GM19467 (cell line): ENCODE results near the gene SLC9A5.

Source experiments
- ATAC-seq: cut with Tn5 transposase; IDR thresholded peaks from one replicate; pipeline ENCODE4 v1.9.1; 2021; ENCODE audit warnings: mild to moderate bottlenecking, moderate library complexity; ENCODE audit not compliant: unreplicated experiment

SLC9A5 gene

DNA sequence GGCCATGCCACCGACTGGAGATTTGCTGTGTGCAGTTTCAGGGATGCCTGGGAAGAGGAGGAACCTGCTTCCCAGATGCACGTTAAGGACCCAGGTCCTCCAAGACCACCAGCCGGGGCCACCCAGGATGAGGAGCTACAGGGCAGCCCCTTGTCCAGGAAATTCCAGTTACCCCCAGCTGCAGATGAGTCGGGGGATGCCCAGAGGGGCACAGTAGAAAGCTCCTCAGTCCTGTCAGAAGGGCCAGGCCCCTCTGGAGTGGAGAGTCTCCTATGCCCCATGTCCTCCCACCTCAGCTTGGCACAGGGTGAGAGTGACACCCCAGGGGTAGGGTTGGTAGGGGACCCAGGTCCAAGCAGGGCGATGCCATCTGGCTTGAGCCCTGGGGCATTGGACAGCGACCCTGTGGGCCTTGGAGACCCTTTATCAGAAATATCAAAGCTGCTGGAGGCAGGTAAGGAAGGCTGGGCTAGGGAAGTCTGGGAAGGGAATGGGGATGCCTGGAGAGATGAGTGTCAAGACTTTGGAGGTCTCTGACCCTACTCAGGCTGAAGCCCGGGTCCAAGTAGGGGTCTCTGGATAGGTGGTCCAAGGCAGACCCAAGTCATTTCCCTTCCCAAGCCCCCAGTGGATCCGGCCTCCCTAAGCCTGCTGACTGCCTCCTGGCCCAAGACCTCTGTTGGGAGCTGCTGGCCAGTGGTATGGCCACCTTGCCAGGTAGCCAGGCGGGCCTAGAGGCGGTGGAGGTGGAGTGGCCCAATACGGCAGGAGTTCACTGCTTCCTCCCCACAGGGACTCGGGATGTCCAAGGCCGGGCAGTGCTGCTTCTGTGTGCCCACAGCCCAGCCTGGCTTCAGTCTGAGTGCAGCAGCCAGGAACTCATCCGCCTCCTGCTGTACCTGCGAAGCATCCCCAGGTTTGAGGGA, 31.6 kb downstream of the SLC9A5 start:
- no peak for ATAC-seq

DNA sequence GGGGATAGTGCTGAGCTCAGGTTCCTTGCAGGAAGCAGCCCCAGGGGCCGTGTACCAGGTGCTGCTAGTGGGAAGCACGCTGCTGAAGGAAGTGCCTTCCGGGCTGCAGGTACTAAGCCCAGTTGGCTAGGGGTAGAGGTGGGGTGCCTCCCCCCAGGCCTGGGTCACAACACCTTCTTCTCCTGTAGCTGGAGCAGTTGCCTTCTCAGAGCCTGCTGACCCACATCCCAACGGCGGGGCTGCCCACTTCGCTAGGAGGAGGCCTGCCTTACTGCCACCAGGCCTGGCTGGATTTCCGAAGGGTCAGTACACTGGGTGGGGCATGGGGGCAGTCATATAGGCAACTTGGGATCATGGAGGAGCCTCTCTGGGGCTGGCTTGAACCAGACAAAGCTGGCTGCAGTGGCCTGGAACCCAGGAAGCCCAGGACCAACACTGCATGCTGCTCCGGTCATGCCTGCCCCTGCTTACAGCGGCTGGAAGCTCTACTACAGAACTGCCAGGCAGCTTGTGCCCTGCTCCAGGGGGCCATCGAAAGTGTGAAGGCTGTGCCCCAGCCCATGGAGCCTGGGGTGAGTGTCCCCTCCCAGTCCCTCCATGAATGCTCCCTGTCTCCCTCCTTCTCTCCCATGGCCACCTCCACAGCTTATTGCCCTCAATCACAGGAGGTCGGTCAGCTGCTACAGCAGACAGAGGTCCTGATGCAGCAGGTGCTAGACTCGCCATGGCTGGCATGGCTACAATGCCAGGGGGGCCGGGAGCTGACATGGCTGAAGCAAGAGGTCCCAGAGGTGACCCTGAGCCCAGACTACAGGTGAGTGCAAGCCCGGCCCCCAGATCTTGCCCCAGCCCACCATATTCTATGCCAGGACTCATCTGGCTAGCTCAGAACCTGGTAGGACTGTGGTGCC, 33.0 kb downstream of the SLC9A5 start:
- ATAC-seq = no peak

DNA sequence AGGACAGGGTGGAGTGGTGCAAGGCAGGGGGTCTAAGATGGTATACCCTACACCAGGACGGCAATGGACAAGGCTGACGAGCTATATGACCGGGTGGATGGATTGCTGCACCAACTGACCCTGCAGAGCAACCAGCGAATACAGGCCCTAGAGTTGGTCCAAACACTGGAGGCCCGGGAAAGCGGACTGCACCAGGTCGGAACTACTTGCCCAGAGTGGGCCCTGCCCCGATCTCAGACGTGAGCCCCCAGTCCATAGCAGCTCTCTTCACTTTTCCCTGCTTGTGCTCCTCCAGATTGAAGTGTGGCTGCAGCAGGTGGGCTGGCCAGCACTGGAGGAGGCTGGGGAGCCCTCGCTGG, 33.6 kb downstream of the SLC9A5 start:
- ATAC-seq = no peak

DNA sequence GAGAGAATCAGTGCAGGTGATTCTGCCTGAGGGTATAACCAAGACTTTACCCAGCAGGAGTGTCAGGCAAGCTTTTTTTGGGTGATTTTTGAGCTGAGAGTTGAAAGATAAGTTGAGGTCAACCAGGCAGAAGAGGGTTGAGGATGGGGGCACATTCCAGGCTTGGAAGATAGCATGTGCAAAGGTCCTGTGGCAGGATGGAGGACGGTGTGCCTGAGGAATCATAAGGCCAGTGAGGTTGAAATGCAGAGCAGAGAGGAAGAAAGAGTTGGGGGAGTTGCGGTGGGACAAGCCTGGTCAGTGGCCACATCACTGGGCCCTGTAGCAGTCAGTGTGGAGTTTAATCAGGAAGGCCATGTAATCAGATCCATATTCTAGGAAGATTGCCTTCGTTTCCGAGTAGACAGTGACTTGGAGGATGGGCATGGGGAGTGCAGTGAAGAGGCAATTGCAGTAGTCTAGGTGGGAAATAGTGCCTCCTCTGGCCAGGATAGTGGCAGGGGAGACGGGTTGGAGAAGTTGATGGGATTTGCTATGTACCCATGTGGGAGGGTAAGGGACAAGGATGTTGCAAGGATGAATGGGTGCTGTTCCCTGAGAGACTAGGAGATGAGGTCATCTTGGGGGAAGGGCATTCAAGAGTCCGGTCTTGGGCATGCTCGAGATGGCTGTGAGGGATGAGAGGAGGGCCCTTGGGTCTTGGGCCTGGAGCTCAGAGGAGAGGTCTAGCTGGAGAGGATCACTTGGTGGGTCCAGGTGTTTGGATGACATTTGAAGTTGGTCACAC, 34.5 kb downstream of the SLC9A5 start:
- no peak for ATAC-seq

DNA sequence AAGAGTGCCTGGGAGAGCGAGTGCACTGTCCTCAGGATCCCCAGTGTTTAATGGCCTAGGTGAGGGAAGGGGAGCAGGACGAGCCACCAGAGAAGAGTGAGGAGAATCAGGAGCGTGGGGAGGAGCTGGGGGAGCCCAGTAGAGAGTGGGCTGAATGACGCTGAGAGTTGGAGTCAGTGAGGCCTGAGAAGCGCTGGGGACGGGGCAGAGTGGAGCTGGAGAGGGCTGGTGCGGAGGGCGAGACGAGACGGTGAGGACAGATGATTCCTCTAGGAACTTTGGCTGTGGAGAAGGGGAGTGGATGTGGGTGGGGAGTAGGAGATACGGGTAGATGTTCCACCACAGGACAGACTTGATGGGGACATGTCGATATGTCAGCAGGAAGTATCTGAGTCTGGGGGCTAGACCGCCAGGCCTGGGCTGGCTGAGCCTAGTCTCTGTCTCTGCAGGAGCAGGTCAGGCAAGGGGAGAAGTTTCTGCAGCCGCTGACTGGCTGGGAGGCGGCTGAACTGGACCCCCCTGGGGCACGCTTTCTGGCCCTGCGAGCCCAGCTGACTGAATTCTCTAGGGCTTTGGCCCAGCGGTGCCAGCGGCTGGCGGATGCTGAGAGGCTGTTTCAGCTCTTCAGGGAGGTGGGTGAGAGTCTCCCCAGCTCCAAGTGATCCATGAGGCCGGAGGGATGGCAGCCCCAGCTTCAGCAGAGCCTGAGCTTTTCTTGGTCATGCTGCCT, 35.2 kb downstream of the SLC9A5 start:
- no peak for ATAC-seq

DNA sequence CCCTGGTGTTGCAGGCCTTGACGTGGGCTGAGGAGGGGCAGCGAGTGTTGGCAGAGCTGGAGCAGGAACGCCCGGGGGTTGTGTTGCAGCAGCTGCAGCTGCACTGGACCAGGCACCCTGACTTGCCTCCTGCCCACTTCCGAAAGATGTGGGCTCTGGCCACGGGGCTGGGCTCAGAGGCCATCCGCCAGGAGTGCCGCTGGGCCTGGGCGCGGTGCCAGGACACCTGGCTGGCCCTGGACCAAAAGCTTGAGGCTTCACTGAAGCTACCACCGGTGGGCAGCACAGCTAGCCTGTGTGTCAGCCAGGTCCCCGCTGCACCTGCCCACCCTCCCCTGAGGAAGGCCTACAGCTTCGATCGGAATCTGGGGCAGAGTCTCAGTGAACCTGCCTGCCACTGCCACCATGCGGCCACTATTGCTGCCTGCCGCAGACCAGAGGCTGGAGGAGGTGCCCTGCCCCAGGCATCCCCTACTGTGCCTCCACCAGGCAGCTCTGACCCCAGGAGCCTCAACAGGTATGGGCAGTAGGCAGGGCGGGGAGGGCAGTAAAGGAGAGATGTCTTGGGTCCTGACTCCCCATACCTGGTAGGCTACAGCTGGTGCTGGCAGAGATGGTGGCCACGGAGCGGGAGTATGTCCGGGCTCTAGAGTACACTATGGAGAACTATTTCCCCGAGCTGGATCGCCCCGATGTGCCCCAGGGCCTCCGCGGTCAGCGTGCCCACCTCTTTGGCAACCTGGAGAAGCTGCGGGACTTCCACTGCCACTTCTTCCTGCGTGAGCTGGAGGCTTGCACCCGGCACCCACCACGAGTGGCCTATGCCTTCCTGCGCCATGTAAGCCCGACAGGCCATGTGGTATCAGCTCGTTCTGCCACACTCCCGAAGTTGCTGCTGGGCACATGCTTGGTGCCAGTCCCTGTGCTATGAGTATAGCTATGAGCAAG, 36.2 kb downstream of the SLC9A5 start:
- no peak for ATAC-seq

DNA sequence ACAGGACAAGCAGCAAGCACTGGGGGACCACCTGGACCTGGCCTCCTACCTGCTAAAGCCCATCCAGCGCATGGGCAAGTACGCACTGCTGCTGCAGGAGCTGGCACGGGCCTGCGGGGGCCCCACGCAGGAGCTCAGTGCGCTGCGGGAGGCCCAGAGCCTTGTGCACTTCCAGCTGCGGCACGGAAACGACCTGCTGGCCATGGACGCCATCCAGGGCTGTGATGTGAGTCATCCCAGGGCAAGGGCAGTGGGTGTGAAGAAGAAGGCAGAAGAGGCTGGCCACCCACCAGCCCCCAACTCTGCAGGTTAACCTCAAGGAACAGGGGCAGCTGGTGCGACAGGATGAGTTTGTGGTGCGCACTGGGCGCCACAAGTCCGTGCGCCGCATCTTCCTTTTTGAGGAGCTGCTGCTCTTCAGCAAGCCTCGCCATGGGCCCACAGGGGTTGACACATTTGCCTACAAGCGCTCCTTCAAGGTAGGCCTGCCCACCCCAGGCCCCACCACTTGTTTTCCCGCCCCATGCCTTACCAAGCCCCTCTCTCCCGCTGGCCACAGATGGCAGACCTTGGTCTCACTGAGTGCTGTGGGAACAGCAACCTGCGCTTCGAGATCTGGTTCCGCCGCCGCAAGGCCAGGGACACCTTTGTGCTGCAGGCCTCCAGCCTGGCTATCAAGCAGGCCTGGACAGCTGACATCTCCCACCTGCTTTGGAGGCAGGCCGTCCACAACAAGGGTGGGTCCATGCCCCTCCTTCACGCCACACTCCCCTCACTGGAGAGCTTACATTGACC, 37.9 kb downstream of the SLC9A5 start:
- ATAC-seq = no peak

DNA sequence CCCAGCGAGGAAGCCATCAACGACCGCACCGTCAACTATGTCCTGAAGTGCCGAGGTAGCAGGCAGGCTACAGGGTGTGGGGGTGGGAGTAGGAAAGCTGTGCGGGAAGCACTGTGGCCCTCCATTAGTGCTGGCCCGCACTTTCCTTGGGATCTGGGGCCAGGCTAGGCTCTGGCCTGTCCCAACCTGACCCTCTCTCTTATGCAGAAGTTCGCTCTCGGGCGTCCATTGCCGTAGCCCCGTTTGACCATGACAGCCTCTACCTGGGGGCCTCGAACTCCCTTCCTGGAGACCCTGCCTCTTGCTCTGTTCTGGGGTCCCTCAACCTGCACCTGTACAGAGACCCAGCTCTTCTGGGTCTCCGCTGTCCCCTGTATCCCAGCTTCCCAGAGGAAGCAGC, 39.2 kb downstream of the SLC9A5 start:
- ATAC-seq = no peak

DNA sequence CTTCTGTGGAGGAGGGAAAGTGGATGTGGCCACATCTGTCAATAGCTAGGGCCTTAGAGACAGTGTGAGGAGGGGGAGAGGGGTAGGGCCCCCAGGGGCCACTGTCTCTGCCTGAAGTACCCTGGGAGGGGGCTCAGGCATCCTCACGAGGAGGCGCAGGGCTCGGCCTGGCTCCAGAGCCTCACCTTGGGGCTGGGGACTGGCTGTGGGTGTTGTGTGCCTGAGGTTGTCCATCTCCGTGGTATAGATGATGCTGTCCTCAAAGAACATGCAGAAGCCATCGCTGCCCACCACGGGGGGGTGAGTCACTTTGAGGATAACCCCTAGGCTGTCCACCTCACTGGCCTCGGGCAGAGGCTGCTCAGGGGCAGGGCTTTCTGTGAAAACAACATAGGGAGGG, 42.7 kb downstream of the SLC9A5 start:
- no peak for ATAC-seq

DNA sequence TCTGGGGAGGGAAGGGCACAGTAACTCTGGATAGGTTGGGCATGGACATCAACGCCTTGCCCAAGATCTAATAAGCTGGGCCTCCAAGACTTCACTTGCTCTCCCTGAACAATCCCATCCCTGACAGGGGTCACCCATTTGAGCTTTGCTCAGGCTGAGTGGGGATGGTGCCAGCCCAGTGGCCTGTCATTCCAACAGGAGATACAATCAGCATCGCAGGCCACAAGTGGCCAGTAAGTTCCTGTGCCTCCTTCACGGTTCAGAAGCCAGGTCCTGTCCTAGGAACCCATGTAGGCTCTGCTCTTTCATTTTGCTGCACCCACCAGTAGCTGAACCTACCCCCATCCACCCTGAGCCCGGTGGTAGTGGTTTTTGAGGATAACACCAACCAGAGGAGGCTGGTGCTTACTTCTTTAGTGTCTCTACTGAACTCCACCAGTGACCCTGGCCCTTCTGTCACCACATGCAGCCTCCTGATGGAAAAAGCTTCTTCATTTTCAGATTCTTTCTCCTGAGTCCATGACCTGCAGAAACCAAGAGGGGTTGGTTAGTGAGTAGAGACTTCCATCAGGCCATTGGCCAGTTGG, 45.5 kb downstream of the SLC9A5 start:
- no peak for ATAC-seq

DNA sequence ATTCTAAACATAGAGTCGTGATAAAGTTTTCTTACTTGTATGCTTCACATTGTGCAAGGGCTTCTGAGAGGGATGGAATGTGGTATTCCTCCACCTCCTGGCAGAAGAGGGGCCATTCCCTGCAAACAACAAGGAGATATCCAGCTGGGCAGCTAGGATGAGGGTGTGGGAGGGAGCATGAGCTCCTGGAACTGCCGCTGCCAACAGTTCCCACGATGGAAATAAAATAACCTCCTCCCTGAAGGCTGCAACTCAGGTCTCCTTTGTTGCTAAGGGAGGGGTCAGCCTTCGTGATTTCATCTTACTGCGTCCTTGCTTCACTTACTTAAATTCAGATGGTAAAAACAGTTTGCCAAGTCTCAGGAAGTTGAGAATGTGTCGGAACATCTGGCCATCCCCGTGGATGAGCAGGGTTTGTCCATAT, 46.2 kb downstream of the SLC9A5 start:
- no peak for ATAC-seq

DNA sequence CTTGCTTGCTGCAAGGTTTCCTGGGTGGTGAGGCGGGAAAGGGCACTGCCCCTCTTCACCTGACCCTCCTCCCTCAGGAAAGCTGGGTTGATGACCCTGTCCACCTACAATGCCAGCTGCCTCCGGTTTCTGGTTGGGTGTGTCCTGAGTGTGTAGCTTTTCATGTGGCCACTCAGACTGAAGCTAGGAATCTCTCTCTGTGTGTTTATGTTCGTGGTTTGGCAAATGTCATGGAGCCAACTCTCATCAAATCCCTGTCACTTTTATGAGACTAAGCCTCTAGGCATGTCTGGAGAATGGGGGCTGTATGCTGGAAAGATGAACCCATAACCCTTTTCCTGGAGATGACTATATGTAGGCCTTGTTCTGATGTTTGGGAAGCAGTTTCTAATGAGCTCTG, 47.6 kb downstream of the SLC9A5 start:
- no peak for ATAC-seq

DNA sequence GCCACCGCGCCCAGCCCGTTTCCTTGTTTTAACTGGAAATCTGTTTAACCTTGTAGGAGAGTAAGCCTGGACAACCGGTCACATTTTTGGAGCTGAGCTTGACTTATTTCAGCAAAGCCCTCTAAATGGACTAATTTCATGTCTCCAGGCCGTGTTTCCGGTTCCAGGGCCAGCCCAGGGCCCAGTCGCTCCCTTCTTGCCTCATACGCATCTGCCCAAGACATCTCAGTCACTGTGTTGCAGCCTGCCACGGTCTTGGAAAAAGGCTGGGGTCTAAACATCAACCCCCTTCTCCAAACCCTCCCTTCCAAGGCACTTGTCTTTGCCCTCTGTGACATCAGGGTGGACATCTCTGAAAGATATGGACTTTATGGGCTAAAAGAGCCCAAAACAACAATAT, 49.5 kb downstream of the SLC9A5 start:
- ATAC-seq = no peak

DNA sequence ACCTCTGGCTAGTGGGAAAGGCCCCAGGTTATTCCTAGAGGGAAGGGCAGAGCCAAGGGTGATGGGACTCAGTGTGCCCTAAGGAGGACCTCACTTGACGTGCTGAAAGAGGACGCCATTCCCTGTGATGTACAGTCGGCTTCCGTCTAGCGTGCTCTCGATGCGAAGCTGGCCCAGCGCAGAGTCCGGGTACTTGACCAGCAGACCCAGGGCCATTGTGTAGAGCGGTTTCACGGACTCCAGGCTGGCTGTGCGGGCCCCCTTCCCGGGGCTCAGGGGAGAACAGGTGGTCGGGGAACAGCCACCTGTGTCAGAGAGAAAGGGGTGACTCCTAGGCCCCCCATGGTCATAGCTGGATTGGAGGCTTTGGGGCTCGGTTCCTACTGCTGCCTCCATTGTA, 50.5 kb downstream of the SLC9A5 start:
- ATAC-seq = no peak

DNA sequence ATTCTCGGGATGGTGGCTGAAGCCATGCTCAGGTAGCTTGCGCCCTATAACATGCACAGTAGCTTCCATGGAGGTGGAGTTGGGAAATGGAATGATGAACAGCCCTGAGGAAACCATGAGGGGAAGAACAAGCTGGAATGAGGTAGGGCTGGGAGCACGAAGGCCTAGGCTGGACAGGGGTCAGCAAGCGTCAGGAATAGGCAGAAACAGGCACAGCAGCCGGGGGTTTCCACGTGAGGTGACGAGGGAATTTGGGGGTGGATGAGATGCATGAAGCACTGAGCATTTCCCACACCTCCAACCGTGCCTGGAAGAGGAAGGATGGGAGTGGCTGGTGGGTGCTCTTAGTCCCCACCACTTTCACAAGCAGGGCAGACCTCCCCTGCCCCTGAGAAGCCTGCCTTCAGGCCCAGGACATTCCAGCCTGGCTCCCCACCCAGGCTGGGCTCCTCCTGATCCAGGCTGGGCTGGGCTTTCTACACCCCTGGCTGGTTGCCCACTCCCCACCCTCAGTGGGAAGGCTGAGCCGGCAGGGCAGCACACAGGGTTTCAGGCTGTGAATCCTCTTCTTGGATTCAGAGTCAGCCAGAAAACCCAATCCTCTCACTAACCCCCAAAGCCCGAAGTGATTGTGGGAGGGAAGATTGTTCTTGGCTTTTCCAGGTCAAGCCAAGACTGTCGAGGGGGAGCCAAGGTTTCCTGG, 52.5 kb downstream of the SLC9A5 start:
- ATAC-seq = no peak

DNA sequence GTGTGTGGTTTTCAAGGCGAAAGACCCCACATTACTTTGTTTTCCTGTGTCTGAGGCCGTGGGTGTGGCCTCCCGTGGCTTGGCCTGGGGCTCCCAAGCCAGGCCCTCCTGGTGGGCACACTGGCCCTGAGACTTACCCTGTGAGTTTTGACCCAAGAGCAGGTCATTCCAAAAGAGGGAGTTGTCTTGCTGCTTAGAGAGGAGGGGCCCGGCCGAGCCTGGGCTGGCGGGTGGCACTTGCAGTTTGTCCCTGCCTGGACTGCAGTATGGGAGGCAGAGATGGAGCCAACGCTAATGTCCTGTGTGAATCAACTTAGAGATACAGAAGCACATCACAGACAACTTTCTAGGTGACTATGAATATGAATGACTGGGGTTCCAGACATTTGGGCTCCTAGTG, 53.3 kb downstream of the SLC9A5 start:
- ATAC-seq = no peak

DNA sequence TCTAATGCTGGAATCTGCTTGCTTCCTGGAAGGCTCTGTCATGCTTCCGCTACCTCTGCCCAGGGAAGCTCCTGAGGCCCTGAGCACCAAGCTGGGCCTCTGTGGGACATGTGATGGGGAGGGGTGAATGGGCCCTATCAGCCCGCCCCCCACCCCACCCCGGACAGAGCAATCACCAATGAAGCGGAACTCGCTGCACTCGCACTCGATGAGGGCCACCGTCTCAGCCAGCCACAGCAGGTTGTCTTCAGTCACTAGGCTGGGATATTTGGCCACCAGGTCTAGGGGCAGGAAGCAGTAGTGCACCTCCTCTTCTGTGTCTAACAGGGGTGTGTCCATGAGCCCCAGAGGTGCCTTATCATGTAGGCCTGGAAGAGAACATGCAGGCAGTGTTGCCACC, 54.2 kb downstream of the SLC9A5 start:
- no peak for ATAC-seq

DNA sequence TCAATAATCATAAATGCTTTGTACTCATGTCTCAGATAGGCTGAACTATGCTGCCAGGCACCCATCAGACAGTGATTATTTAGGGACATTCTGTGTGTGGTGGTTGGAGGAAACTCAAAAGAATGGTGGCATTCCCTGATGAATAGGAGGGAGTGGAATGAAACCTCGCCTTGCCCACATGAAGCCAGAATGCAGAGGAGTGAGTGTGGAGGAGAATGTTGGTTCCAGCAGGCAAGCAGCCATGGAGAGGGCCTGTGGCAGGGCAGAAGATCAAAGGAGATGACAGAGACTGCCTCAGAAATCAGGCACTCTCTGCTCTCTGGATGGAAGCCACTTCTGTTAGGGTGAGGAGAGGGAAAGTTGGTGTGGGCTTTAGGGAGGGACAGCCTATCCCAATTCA, 55.2 kb downstream of the SLC9A5 start:
- ATAC-seq = no peak
